ENCODE results near the gene SMG1.
"Not testable (repeated sequence)": the region's sequence is repeated elsewhere in the genome, so short reads cannot be mapped to it uniquely, and the experiment has no call there.

GRCh38 chr16:18866277-18866823 is 59.9 kb downstream of the SMG1 start:
- TF ChIP-seq POLR2AphosphoS5, CTCF, POLR2A (IDR thresholded peaks at IDR 0.05): not testable (repeated sequence)

Measured in breast epithelium (tissue), 3 donors.